OCI-LY3 (cell line): ENCODE results near the gene CNOT6L.

ENCODE experiments used
- H2AFZ ChIP-seq: fragments of 200-600, 300-600 bp; shearing (Covaris generic); 2 replicates; pipeline ENCODE4 v1.6.0; 2014; ENCODE audit warnings: antibody characterized with exemption, low read depth, low read length
- H3K27ac ChIP-seq: fragments of 200-600, 300-600 bp; sonication (generic); 2 replicates; pipeline ENCODE4 v1.5.1; 2014; ENCODE audit warnings: mild to moderate bottlenecking, low read length, moderate library complexity, mixed read lengths
- H3K27me3 ChIP-seq: fragments of 200-600, 300-600 bp; sonication (generic); 2 replicates; pipeline ENCODE4 v1.6.1; 2014; ENCODE audit warnings: low read depth, low read length, mixed read lengths
- H3K36me3 ChIP-seq: fragments of 200-600, 300-600 bp; sonication (generic); replicated peaks from 2 replicates; pipeline ENCODE3; 2014; ENCODE audit warnings: low read depth, low read length, mixed read lengths
- H3K4me1 ChIP-seq: fragments of 300-600, 200-600 bp; sonication (generic); 2 replicates; pipeline ENCODE4 v1.6.1; 2014; ENCODE audit warnings: low read length, mixed read lengths
- H3K4me2 ChIP-seq: fragments of 200-600, 300-600 bp; sonication (generic); 2 replicates; pipeline ENCODE4 v1.6.1; 2014; ENCODE audit warnings: low read length, mixed read lengths
- H3K4me3 ChIP-seq: fragments of 300-600, 200-600 bp; sonication (generic); 2 replicates; pipeline ENCODE4 v1.5.1; 2014; ENCODE audit warnings: antibody characterized with exemption, mild to moderate bottlenecking, low read length, moderate library complexity
- H3K79me2 ChIP-seq: fragments of 300-600, 200-600 bp; shearing (Covaris generic); 2 replicates; pipeline ENCODE4 v1.6.1; 2014; ENCODE audit warnings: mild to moderate bottlenecking, low read length, mixed read lengths
- H3K9ac ChIP-seq: fragments of 300-600, 200-600 bp; shearing (Covaris generic); 2 replicates; pipeline ENCODE4 v1.6.0; 2014; ENCODE audit warnings: mild to moderate bottlenecking, low read length, moderate library complexity
- H3K9me3 ChIP-seq: fragments of 200-600, 300-600 bp; shearing (Covaris generic); 2 replicates; pipeline ENCODE4 v1.6.1; 2014; ENCODE audit warnings: low read length, mixed read lengths; ENCODE audit not compliant: insufficient read depth
- H4K20me1 ChIP-seq: fragments of 200-600, 300-600 bp; sonication (generic); 2 replicates; pipeline ENCODE4 v1.6.1; 2016; ENCODE audit warnings: low read length, mixed read lengths; ENCODE audit not compliant: insufficient read depth
- EZH2phosphoT487 ChIP-seq: fragments of 200-600 bp; shearing (Covaris generic); IDR thresholded peaks from 2 replicates; pipeline ENCODE4 v1.6.1; 2018; ENCODE audit warnings: antibody characterized with exemption, mixed run types, low read depth
- TF ChIP-seq, protein P1 (sequence below): fragments of 200-600, 300-600 bp; sonication (generic); IDR thresholded peaks from 2 replicates; pipeline ENCODE4 v1.5.1; 2014; ENCODE audit warnings: antibody characterized with exemption, low read length, low read depth

CNOT6L gene

DNA sequence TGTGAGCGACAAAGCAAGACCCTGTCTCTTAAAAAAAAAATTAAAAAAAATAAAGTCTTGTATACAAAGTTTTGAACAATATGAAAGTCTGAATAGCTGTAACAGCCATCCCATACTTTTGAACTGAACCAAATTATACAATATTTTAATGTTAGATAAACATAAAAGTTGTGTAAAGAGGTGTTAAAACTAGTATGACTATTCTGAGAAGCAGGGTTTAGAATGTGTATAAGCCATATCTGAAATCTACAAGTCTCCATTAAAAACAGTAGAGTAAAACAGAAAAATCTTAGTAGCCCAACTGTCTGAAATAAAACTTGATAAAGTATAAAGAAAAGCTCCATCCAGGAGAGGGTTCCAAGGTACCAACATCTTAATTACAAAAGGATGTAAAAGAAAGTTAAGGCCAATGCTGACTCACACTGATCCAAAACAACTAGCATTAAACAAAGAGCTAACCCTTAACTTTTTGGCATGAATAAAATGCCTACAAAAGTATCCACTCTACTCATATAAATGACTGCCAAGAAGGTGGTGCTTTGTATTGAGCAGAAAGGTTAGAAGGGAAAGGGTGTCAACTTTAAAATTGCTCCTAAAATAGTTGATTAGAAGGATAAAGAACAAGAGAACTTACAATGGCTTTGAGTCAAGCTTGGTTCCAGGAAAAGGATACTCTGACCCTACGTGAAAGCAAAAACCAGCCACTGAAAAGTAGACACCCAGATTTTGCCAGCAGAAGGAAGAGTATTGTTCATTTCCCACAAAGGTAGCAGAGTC, 18.5 kb downstream of the CNOT6L start:
- TF ChIP-seq EZH2phosphoT487 = no peak
- TF ChIP-seq, protein P1, sequence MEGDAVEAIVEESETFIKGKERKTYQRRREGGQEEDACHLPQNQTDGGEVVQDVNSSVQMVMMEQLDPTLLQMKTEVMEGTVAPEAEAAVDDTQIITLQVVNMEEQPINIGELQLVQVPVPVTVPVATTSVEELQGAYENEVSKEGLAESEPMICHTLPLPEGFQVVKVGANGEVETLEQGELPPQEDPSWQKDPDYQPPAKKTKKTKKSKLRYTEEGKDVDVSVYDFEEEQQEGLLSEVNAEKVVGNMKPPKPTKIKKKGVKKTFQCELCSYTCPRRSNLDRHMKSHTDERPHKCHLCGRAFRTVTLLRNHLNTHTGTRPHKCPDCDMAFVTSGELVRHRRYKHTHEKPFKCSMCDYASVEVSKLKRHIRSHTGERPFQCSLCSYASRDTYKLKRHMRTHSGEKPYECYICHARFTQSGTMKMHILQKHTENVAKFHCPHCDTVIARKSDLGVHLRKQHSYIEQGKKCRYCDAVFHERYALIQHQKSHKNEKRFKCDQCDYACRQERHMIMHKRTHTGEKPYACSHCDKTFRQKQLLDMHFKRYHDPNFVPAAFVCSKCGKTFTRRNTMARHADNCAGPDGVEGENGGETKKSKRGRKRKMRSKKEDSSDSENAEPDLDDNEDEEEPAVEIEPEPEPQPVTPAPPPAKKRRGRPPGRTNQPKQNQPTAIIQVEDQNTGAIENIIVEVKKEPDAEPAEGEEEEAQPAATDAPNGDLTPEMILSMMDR = no peak
- Histone ChIP-seq H3K4me2 (no peak overlapping the region), H2AFZ (no peak overlapping the region), H3K79me2 (peaks cover 98% of the 10 kb centered on the region), H3K4me1 (peaks cover 10% of the 10 kb centered on the region), H3K27ac (no peak overlapping the region), H3K36me3 (peaks cover 8% of the 10 kb centered on the region), H3K9ac (no peak overlapping the region), H3K9me3 (0 out of 2 replicates have a peak, but pooled peaks cover under 1% of the 10 kb centered on the region), H3K4me3 (no peak overlapping the region), H3K27me3 (no peaks in the 10 kb centered on the region), H4K20me1 (peaks cover 79% of the 10 kb centered on the region)

DNA sequence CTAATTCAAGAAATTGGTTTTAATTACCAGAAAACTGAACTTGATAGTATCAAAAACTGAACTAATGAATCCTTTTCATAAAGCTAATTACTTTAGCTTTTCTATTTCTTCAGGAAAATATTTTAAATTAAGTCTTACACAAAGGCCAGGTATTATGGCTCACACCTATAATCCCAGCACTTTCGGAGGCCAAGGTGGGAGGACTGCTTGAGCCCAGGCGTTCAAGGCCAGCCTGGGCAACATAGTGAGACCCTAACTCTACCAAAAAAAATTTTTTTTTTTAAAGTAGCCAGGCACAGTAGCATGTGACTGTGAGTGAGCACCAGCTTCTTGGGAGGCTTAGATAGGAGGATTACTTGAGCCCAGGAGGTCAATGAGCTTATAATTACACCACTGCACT, 19.1 kb downstream of the CNOT6L start:
- Histone ChIP-seq H3K4me1 (peaks cover 8% of the 10 kb centered on the region), H4K20me1 (peaks cover 73% of the 10 kb centered on the region), H3K4me3 (no peak overlapping the region), H3K79me2 (peaks cover 98% of the 10 kb centered on the region), H3K27me3 (no peaks in the 10 kb centered on the region), H3K27ac (no peak overlapping the region), H3K9me3 (peaks cover 5% of the 10 kb centered on the region; the same call in 1 of the 2 replicates), H3K36me3 (peaks cover 13% of the 10 kb centered on the region), H3K4me2 (no peak overlapping the region), H2AFZ (no peak overlapping the region), H3K9ac (no peak overlapping the region)
- TF ChIP-seq, protein P1 = no peak
- TF ChIP-seq EZH2phosphoT487 = no peak

DNA sequence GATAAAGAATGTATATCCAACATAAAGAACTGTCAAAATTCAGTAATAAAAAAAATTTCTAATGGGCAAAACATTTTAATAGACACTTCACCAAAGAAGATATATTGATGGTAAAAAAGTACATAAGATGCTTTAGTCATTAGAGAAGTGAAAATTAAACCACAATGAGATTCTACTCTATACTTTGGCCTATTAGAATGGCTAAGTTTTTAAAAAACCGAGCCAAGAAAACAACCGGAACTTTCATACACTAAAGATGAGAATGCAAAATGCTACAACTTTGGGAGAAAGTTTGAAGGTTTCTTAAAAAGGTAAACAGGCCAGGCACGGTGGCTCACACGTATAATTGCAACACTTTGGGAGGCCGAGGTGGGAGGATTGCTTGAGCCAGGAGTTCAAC, 20.8 kb downstream of the CNOT6L start:
- Histone ChIP-seq H3K4me3 (no peak overlapping the region), H3K9me3 (peaks cover 5% of the 10 kb centered on the region; the same call in 1 of the 2 replicates), H4K20me1 (peaks cover 71% of the 10 kb centered on the region), H3K27me3 (no peaks in the 10 kb centered on the region), H2AFZ (no peak overlapping the region), H3K9ac (no peak overlapping the region), H3K4me1 (peaks cover 8% of the 10 kb centered on the region), H3K36me3 (peaks cover 13% of the 10 kb centered on the region), H3K4me2 (no peak overlapping the region), H3K27ac (no peak overlapping the region), H3K79me2 (peaks cover 94% of the 10 kb centered on the region)
- TF ChIP-seq EZH2phosphoT487 = no peak

DNA sequence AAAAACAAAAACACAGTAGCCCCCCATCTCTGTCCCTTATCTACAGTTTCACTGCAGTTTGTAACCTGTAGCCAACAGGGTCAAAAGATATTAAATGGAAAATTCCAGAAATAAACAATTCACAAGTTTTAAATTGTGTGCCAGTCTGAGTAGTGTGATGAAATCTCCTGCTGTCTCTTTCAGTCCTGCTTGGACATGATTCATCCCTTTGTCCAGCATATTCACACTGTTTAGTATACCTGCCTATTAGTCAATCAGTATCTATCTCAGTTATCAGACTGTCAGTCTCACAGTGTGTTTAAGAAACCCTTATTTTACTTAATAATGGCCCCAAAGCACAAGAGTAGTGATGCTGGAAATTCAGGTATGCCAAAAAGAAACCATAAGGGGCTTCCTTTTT, 21.9 kb downstream of the CNOT6L start:
- no peak overlapping the region for H3K9ac ChIP-seq
- peaks cover 69% of the 10 kb centered on the region for H4K20me1 ChIP-seq
- peaks cover 13% of the 10 kb centered on the region for H3K36me3 ChIP-seq
- H3K9me3 ChIP-seq = peaks cover 5% of the 10 kb centered on the region; the same call in 1 of the 2 replicates
- H3K27ac ChIP-seq = no peak overlapping the region
- H3K4me3 ChIP-seq = no peak overlapping the region
- peaks cover 94% of the 10 kb centered on the region for H3K79me2 ChIP-seq
- H3K4me1 ChIP-seq = peaks cover 8% of the 10 kb centered on the region
- TF ChIP-seq EZH2phosphoT487 = no peak
- TF ChIP-seq, protein P1 = no peak
- H3K4me2 ChIP-seq = no peak overlapping the region
- no peak overlapping the region for H2AFZ ChIP-seq
- H3K27me3 ChIP-seq = no peaks in the 10 kb centered on the region
